Body of pancreas (tissue), 4 donors: ENCODE data around the gene MARCHF3. TPM values are rescaled to one million over a fixed set of nuclear protein-coding genes. Genes with fewer than 3 reads are reported as not detected.

Experiments
- ATAC-seq: fragments of 150-250 bp; one replicate; pipeline ENCODE4 v1.9.1; 2016
- DNase-seq, 4 donors: peaks; one replicate each; pipeline ENCODE4 v3.0.0-alpha.2; 2019
- H3K27ac ChIP-seq, 4 donors: fragments of 200-600 bp; sonication (generic); 1 replicate in 3 of 4; 2 replicates in 1 of 4; pipeline versions ENCODE4 v1.5.1 to v1.6.1; 2016 to 2019; ENCODE audit warnings: mild to moderate bottlenecking in 1 of 4, mixed read lengths in 1 of 4, moderate library complexity in 1 of 4
- H3K27me3 ChIP-seq, 2 donors: fragments of 200-600 bp; sonication (generic); one replicate each; pipeline ENCODE4 v1.6.0; 2016; ENCODE audit warnings: mild to moderate bottlenecking in 1 of 2
- H3K36me3 ChIP-seq, 2 donors: fragments of 200-600 bp; sonication (generic); replicated peaks in 1 of 2; 2 replicates each; pipeline ENCODE4 v1.5.1; 2016; ENCODE audit warnings: low read depth in 2 of 2; ENCODE audit not compliant: insufficient read depth in 1 of 2
- H3K4me1 ChIP-seq: fragments of 200-600 bp; sonication (generic); one replicate; pipeline ENCODE4 v1.6.0; 2016
- H3K4me3 ChIP-seq, 2 donors: fragments of 200-600 bp; sonication (generic); 1 replicate in 1 of 2; 2 replicates in 1 of 2; pipeline ENCODE4 v1.5.1; 2016 to 2019
- H3K9me3 ChIP-seq, 3 donors: fragments of 200-600 bp; sonication (generic); 1 replicate in 2 of 3; 2 replicates in 1 of 3; pipeline ENCODE4 v1.5.1; 2016
- CTCF ChIP-seq, 7 experiments: fragments of 450-650 bp in 4 of 7; fragments of 200-600 bp in 3 of 7; sonication (generic) in 3 of 7; IDR thresholded peaks; one replicate each; pipeline ENCODE4 v1.5.1; 2016 to 2019; ENCODE audit warnings: antibody characterized with exemption in 7 of 7
- POLR2A ChIP-seq, 3 donors: fragments of 450-650 bp; IDR thresholded peaks; one replicate each; pipeline ENCODE4 v1.6.1; 2016; ENCODE audit warnings: antibody characterized with exemption in 3 of 3, mild to moderate bottlenecking in 2 of 3
- WGBS, 2 donors: methylation state at CpG; one replicate each; pipeline ENCODE4 v1.1.5; 2017; 5-methylcytosine and 5-hydroxymethylcytosine counted together
- intact Hi-C: fragments of 100-400 bp; cut with DNase I; formaldehyde crosslinking; loops from one replicate; pipeline ENCODE4 v1.15.1; 2023
- total RNA-seq, 2 donors: library from RNA; depleted of rRNA; stranded (reverse); fragments of >200 nt; gene quantifications; one replicate each; pipeline ENCODE4 v1.1.0, GENCODE V29; 2016

Gene MARCHF3
- total RNA-seq, 2 donors from 2014 or later: 2.1 to 8.2 TPM

DNA sequence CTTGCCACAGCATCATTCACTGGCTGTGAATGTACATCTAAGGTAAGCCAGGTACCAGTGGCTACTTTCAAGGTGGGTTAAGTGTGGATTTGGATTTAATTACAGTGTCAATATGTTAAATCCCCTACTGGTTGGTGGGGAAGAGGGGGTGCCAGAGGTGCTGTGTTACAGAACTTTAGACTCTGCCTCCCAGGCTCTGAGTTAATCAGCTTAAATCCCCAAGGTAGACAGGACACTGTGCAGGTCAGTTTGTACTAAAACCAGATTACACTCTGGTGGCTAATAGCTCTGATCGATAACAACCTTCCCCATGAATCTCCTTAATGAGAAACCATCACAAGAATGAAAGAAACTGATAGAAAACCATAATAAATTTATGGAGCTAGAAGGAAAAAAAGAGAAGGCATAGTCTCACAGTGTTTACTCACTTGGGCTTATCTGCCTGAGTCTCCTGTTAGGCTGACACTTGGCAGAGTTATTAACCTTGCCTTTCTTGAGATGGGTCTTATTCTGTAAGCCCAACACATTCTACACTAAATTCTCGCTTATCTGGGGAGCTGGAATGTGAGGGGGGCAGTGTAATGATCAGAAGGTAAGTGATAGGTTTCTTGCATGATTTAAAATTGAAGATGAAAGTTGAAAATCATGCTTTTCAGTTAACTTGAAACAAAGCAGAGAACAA is 146.7 kb downstream of the MARCHF3 start:
- H3K36me3 ChIP-seq: no peaks in the 10 kb centered on the region
- H3K27me3 ChIP-seq: no peaks in the 10 kb centered on the region
- H3K27ac ChIP-seq: no peak overlapping the region
- ATAC-seq (no peak), DNase-seq (no peak)
- no peak overlapping the region for H3K4me3 ChIP-seq
- no peaks in the 10 kb centered on the region for H3K9me3 ChIP-seq
- TF ChIP-seq CTCF (IDR thresholded peaks at IDR 0.05): no peak
- TF ChIP-seq POLR2A (IDR thresholded peaks at IDR 0.05): no peak
- H3K4me1 ChIP-seq: no peaks in the 10 kb centered on the region
- intact Hi-C loops: no loop called here
- WGBS, 2 donors: 34 to 40% methylated on average over 2 of the region's 2 CpGs

DNA sequence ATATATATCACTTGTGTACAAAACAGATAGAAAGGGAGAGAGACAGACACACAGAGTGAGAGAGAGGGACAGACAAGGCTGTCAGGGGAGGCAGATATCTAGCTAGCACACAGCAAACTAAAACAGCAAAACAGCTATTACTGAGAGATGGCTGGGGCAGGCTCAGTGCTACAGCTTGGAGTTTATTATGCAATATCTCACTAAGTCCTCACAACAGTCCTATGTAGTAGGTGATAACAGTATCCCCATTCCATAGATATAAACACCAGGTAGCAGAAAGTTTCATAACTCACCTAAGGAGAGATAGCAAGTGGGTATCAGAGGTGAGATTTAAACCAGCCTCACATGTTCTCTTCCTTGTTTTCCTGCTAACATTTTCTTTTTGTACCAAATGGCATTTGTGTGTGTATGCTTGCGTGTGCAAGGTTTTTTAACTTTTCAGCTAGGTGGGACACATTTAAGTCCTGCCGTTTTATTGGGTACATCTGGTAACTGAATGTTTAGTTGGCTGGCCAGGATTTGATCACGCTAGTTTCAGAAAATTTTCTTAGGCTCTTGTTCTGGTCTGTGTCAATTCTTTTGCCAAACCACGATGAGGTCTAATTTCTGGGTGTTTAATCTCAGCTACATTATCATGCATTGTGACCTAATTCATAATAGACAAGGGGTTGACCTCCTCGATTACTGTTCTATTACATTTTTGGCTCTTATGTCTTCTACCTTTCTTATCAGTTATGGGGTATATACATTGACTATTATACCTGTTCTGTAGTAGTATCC is 148.3 kb downstream of the MARCHF3 start:
- no peak overlapping the region for H3K4me3 ChIP-seq
- DNase-seq (no peak), ATAC-seq (no peak)
- H3K36me3 ChIP-seq: no peaks in the 10 kb centered on the region
- intact Hi-C loops: no loop called here
- no peaks in the 10 kb centered on the region for H3K27me3 ChIP-seq
- H3K27ac ChIP-seq: no peak overlapping the region
- no peaks in the 10 kb centered on the region for H3K9me3 ChIP-seq
- 78 to 88% methylated on average over 5 of the region's 5 CpGs for WGBS, 2 donors
- no peaks in the 10 kb centered on the region for H3K4me1 ChIP-seq
- TF ChIP-seq CTCF (IDR thresholded peaks at IDR 0.05) (no peak), POLR2A (IDR thresholded peaks at IDR 0.05) (no peak)

DNA sequence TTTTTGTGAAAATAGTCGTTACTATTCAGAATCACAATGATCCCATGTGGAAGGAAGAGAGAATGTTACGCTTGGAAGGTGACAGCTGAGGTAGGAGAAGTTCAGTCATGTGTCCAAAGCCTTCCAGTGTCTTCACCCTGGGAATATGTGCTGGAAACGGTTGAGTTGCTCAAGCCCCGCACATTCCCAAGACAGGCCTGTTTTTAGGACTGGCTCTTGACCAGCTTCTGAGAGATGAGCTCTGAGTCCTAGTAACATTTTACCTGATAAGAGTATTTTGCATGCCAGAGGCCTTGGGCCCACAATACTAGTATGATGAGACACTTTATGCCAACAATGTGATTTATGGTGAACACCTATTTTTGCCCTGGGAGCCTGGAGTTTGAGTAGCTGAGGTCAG is 151.7 kb downstream of the MARCHF3 start:
- 84 to 87% methylated on average over 4 of the region's 4 CpGs for WGBS, 2 donors
- H3K27me3 ChIP-seq: no peaks in the 10 kb centered on the region
- ATAC-seq (no peak), DNase-seq (no peak)
- no peaks in the 10 kb centered on the region for H3K9me3 ChIP-seq
- no peak overlapping the region for H3K27ac ChIP-seq
- no peak overlapping the region for H3K4me3 ChIP-seq
- intact Hi-C loops: no loop called here
- TF ChIP-seq CTCF (IDR thresholded peaks at IDR 0.05) (no peak), POLR2A (IDR thresholded peaks at IDR 0.05) (no peak)
- no peaks in the 10 kb centered on the region for H3K36me3 ChIP-seq
- no peaks in the 10 kb centered on the region for H3K4me1 ChIP-seq

- no peak for ATAC-seq
- no peaks in the 10 kb centered on the region for H3K36me3 ChIP-seq
- intact Hi-C loops: no loop called here
- DNase-seq: no peak
- no peaks in the 10 kb centered on the region for H3K27me3 ChIP-seq
- no peak for TF ChIP-seq POLR2A (IDR thresholded peaks at IDR 0.05)
- no peak for TF ChIP-seq CTCF (IDR thresholded peaks at IDR 0.05)
- no peak overlapping the region for H3K4me3 ChIP-seq
- no peaks in the 10 kb centered on the region for H3K9me3 ChIP-seq
- H3K27ac ChIP-seq: no peak overlapping the region
- 85 to 89% methylated on average over 13 of the region's 13 CpGs for WGBS, 2 donors
- no peaks in the 10 kb centered on the region for H3K4me1 ChIP-seq
Measured at GRCh38 chr5:126878085-126878484, 152.3 kb downstream of the MARCHF3 start.
